ACHN (cell line): ENCODE data around the gene MAST1.
"Not testable (repeated sequence)": the region's sequence is repeated elsewhere in the genome, so short reads cannot be mapped to it uniquely, and the experiment has no call there.

Source experiments
- DNase-seq: peaks from one replicate; pipeline ENCODE4 v3.0.0-alpha.2; 2015
- in situ Hi-C: cut with HindIII; loops from 2 replicates; pipeline ENCODE4 v1.10.0; 2017; ENCODE audit warnings: low sequenced_read_pairs, low pct_ligation_motif_present, low pct_unique_long_range_greater_than_20kb

The MAST1 gene

GRCh38 chr19:12884926-12885748 lies 46.8 kb downstream of the MAST1 start:
- in situ Hi-C loops: no loop called here

GRCh38 chr19:12885749-12886650 lies 47.7 kb downstream of the MAST1 start:
- in situ Hi-C loops: no loop called here
- DNase-seq: no peak

More at GRCh38 chr19:12884926-12885748, 46.8 kb downstream of the MAST1 start:
- no peak for DNase-seq

- no peak for DNase-seq
- in situ Hi-C loops: no loop called here
These were observed 48.3 kb downstream of the MAST1 start for GRCh38 chr19:12886651-12886968.

- DNase-seq: no peak
- in situ Hi-C loops: no loop called here
These were observed 48.8 kb downstream of the MAST1 start, which contains the start of gene KLF1 for GRCh38 chr19:12886969-12887747. KLF1 (minus strand) TSS chr19:12887201; CDS start chr19:12887140, 61 bp downstream.

- no peak for DNase-seq
- in situ Hi-C loops: no loop called here
These were observed 49.8 kb downstream of the MAST1 start for GRCh38 chr19:12888006-12888603.

- in situ Hi-C loops, DNase-seq: not testable (repeated sequence)
These were observed 52.0 kb downstream of the MAST1 start for GRCh38 chr19:12890299-12890786.

- peak; percentile 98 for DNase-seq
- in situ Hi-C loops: no loop called here
These were observed 52.7 kb downstream of the MAST1 start, which contains the start of gene GCDH for GRCh38 chr19:12890787-12891552. GCDH (plus strand) TSS chr19:12891160; CDS start chr19:12891305, 145 bp downstream.

GRCh38 chr19:12891553-12892021 lies 53.3 kb downstream of the MAST1 start:
- DNase-seq: no peak
- in situ Hi-C loops: no loop called here

- DNase-seq: no peak
- in situ Hi-C loops: no loop called here
These were observed 55.3 kb downstream of the MAST1 start for GRCh38 chr19:12893582-12893981.

GRCh38 chr19:12896460-12896859 lies 58.1 kb downstream of the MAST1 start:
- in situ Hi-C loops: no loop called here
- DNase-seq: no peak

- DNase-seq: no peak
- in situ Hi-C loops: no loop called here
These were observed 61.7 kb downstream of the MAST1 start for GRCh38 chr19:12899891-12900518.

GRCh38 chr19:12907166-12907565 lies 68.9 kb downstream of the MAST1 start:
- DNase-seq: no peak
- in situ Hi-C loops: no loop called here

GRCh38 chr19:12912571-12912970 lies 74.3 kb downstream of the MAST1 start:
- DNase-seq: no peak
- in situ Hi-C loops: no loop called here

GRCh38 chr19:12913011-12913561 lies 74.8 kb downstream of the MAST1 start:
- in situ Hi-C loops: no loop called here
- DNase-seq: no peak

GRCh38 chr19:12913851-12914690 lies 75.8 kb downstream of the MAST1 start:
- no peak for DNase-seq
- in situ Hi-C loops: no loop called here

- in situ Hi-C loops, DNase-seq: not testable (repeated sequence)
These were observed 77.5 kb downstream of the MAST1 start for GRCh38 chr19:12915860-12916259.
